OCI-LY3 (cell line): ENCODE measurements around the gene ZNF579.
"Not testable (repeated sequence)": the region's sequence is repeated elsewhere in the genome, so short reads cannot be mapped to it uniquely, and the experiment has no call there.

Experiments used
- CTCF ChIP-seq: fragments of 200-600, 300-600 bp; sonication (generic); IDR thresholded peaks from 2 replicates; pipeline ENCODE4 v1.5.1; 2014; ENCODE audit warnings: antibody characterized with exemption, low read length, low read depth
- EZH2phosphoT487 ChIP-seq: fragments of 200-600 bp; shearing (Covaris generic); IDR thresholded peaks from 2 replicates; pipeline ENCODE4 v1.6.1; 2018; ENCODE audit warnings: antibody characterized with exemption, mixed run types, low read depth

- TF ChIP-seq CTCF, EZH2phosphoT487: not testable (repeated sequence)
These were observed 6.7 kb downstream of the ZNF579 start for GRCh38 chr19:55573929-55574328.
